Central memory CD8-positive, alpha-beta T cell (primary cell): Measurements from ENCODE around the gene MRPL36.

Experiments
- ATAC-seq: fragments of 150-1000 bp; cut with Tn5 transposase; replicated peaks from 2 replicates; pipeline ENCODE4 v1.10.0; 2022; ENCODE audit warnings: mild to moderate bottlenecking, moderate FRiP score, moderate number of reproducible peaks; ENCODE audit not compliant: poor library complexity, severe bottlenecking; ENCODE audit errors: extremely low read depth
- DNase-seq, 2 donors: peaks; one replicate each; pipeline ENCODE4 v3.0.0; 2021; ENCODE audit warnings: low spot score in 2 of 2
- H3K27ac Mint-ChIP-seq: one replicate; pipeline ENCODE4 v1.8.0; 2022; ENCODE audit warnings: low read depth, mild to moderate bottlenecking, moderate library complexity, mixed read lengths
- H3K27me3 Mint-ChIP-seq: one replicate; pipeline ENCODE4 v1.8.0; 2022; ENCODE audit warnings: mixed read lengths
- H3K36me3 Mint-ChIP-seq: one replicate; pipeline ENCODE4 v1.8.0; 2022; ENCODE audit warnings: mild to moderate bottlenecking, moderate library complexity, mixed read lengths; ENCODE audit not compliant: insufficient read depth
- H3K4me1 Mint-ChIP-seq: one replicate; pipeline ENCODE4 v1.8.0; 2022; ENCODE audit warnings: mixed read lengths
- H3K4me3 Mint-ChIP-seq: one replicate; pipeline ENCODE4 v1.8.0; 2022; ENCODE audit warnings: mild to moderate bottlenecking, moderate library complexity, mixed read lengths
- H3K9me3 Mint-ChIP-seq: one replicate; pipeline ENCODE4 v1.8.0; 2022; ENCODE audit warnings: mixed read lengths

The MRPL36 gene

GRCh38 chr5:1759378-1759970 is 40.2 kb downstream of the MRPL36 start:
- Mint-ChIP-seq H3K4me1 (no peaks in the 10 kb centered on the region), H3K9me3 (no peaks in the 10 kb centered on the region), H3K36me3 (no peaks in the 10 kb centered on the region), H3K27me3 (peaks cover 53% of the 10 kb centered on the region), H3K4me3 (no peak overlapping the region), H3K27ac (no peak overlapping the region)
- no peak for ATAC-seq
- no peak for DNase-seq

GRCh38 chr5:1758574-1758973 is 41.1 kb downstream of the MRPL36 start:
- Mint-ChIP-seq H3K27ac (no peak overlapping the region), H3K27me3 (peaks cover 44% of the 10 kb centered on the region), H3K36me3 (no peaks in the 10 kb centered on the region), H3K9me3 (no peaks in the 10 kb centered on the region), H3K4me1 (no peaks in the 10 kb centered on the region), H3K4me3 (no peak overlapping the region)
- ATAC-seq = no peak
- no peak for DNase-seq

GRCh38 chr5:1757511-1757910 is 42.1 kb downstream of the MRPL36 start:
- H3K4me1 Mint-ChIP-seq = no peaks in the 10 kb centered on the region
- H3K27ac Mint-ChIP-seq = no peak overlapping the region
- peaks cover 34% of the 10 kb centered on the region for H3K27me3 Mint-ChIP-seq
- H3K4me3 Mint-ChIP-seq = no peak overlapping the region
- ATAC-seq (no peak), DNase-seq (no peak)
- no peaks in the 10 kb centered on the region for H3K36me3 Mint-ChIP-seq
- no peaks in the 10 kb centered on the region for H3K9me3 Mint-ChIP-seq

GRCh38 chr5:1756481-1756880 is 43.2 kb downstream of the MRPL36 start:
- Mint-ChIP-seq H3K4me3 (no peak overlapping the region), H3K27me3 (peaks cover 33% of the 10 kb centered on the region), H3K27ac (no peak overlapping the region), H3K9me3 (no peaks in the 10 kb centered on the region), H3K36me3 (no peaks in the 10 kb centered on the region), H3K4me1 (no peaks in the 10 kb centered on the region)
- DNase-seq = no peak
- ATAC-seq = no peak

- Mint-ChIP-seq H3K27me3 (peaks cover 33% of the 10 kb centered on the region), H3K4me3 (no peak overlapping the region), H3K27ac (no peak overlapping the region), H3K9me3 (no peaks in the 10 kb centered on the region), H3K4me1 (no peaks in the 10 kb centered on the region), H3K36me3 (no peaks in the 10 kb centered on the region)
- no peak for DNase-seq
- ATAC-seq = no peak
Measured at GRCh38 chr5:1755321-1755949, 44.2 kb downstream of the MRPL36 start.

- Mint-ChIP-seq H3K9me3 (no peaks in the 10 kb centered on the region), H3K4me1 (no peaks in the 10 kb centered on the region), H3K27ac (no peak overlapping the region), H3K27me3 (peaks cover 33% of the 10 kb centered on the region), H3K4me3 (no peak overlapping the region), H3K36me3 (no peaks in the 10 kb centered on the region)
- DNase-seq (no peak), ATAC-seq (no peak)
Measured at GRCh38 chr5:1754531-1755220, 45.0 kb downstream of the MRPL36 start.

- DNase-seq (no peak), ATAC-seq (no peak)
- H3K36me3 Mint-ChIP-seq = no peaks in the 10 kb centered on the region
- no peak overlapping the region for H3K27ac Mint-ChIP-seq
- peaks cover 34% of the 10 kb centered on the region for H3K27me3 Mint-ChIP-seq
- H3K4me1 Mint-ChIP-seq = no peaks in the 10 kb centered on the region
- no peaks in the 10 kb centered on the region for H3K9me3 Mint-ChIP-seq
- H3K4me3 Mint-ChIP-seq = no peak overlapping the region
Measured at GRCh38 chr5:1753490-1753889, 46.1 kb downstream of the MRPL36 start.

GRCh38 chr5:1752881-1753280 is 46.8 kb downstream of the MRPL36 start:
- H3K4me1 Mint-ChIP-seq = no peaks in the 10 kb centered on the region
- DNase-seq (no peak), ATAC-seq (no peak)
- no peaks in the 10 kb centered on the region for H3K9me3 Mint-ChIP-seq
- H3K36me3 Mint-ChIP-seq = no peaks in the 10 kb centered on the region
- no peak overlapping the region for H3K27ac Mint-ChIP-seq
- no peak overlapping the region for H3K4me3 Mint-ChIP-seq
- peaks cover 34% of the 10 kb centered on the region for H3K27me3 Mint-ChIP-seq

- Mint-ChIP-seq H3K9me3 (no peaks in the 10 kb centered on the region), H3K4me1 (no peaks in the 10 kb centered on the region), H3K27ac (no peak overlapping the region), H3K36me3 (no peaks in the 10 kb centered on the region), H3K27me3 (peaks cover 30% of the 10 kb centered on the region), H3K4me3 (no peak overlapping the region)
- DNase-seq (no peak), ATAC-seq (no peak)
Measured at GRCh38 chr5:1751864-1752822, 47.5 kb downstream of the MRPL36 start.

- no peaks in the 10 kb centered on the region for H3K9me3 Mint-ChIP-seq
Measured at GRCh38 chr5:1751026-1751863, 48.4 kb downstream of the MRPL36 start.

GRCh38 chr5:1750469-1750868 is 49.2 kb downstream of the MRPL36 start:
- H3K9me3 Mint-ChIP-seq = no peaks in the 10 kb centered on the region
- H3K36me3 Mint-ChIP-seq = no peaks in the 10 kb centered on the region
- ATAC-seq (no peak), DNase-seq (no peak)
- H3K4me1 Mint-ChIP-seq = no peaks in the 10 kb centered on the region
- H3K27ac Mint-ChIP-seq = no peak overlapping the region
- peaks cover 35% of the 10 kb centered on the region for H3K27me3 Mint-ChIP-seq
- H3K4me3 Mint-ChIP-seq = no peak overlapping the region

More at GRCh38 chr5:1751026-1751863, 48.4 kb downstream of the MRPL36 start:
- H3K36me3 Mint-ChIP-seq = no peaks in the 10 kb centered on the region
- H3K4me3 Mint-ChIP-seq = no peak overlapping the region
- no peaks in the 10 kb centered on the region for H3K4me1 Mint-ChIP-seq
- ATAC-seq (no peak), DNase-seq (no peak)
- H3K27ac Mint-ChIP-seq = no peak overlapping the region
- H3K27me3 Mint-ChIP-seq = peaks cover 29% of the 10 kb centered on the region
